GM18498 (cell line): ENCODE measurements around the gene UGT2B15.
"Not testable (repeated sequence)": the region's sequence is repeated elsewhere in the genome, so short reads cannot be mapped to it uniquely, and the experiment has no call there.

Source experiments
- ATAC-seq: cut with Tn5 transposase; IDR thresholded peaks from one replicate; pipeline ENCODE4 v1.9.1; 2021; ENCODE audit warnings: mild to moderate bottlenecking, moderate library complexity; ENCODE audit not compliant: unreplicated experiment

UGT2B15 gene

GRCh38 chr4:68670479-68670939, at the start of gene UGT2B15:
TSS of gene UGT2B15 (minus strand) at chr4:68670652. CDS start at chr4:68670618, 34 bp downstream.
- ATAC-seq, result not testable (repeated sequence)

GRCh38 chr4:68719075-68719473, 48.6 kb upstream of the UGT2B15 start:
- ATAC-seq, result no peak

DNA sequence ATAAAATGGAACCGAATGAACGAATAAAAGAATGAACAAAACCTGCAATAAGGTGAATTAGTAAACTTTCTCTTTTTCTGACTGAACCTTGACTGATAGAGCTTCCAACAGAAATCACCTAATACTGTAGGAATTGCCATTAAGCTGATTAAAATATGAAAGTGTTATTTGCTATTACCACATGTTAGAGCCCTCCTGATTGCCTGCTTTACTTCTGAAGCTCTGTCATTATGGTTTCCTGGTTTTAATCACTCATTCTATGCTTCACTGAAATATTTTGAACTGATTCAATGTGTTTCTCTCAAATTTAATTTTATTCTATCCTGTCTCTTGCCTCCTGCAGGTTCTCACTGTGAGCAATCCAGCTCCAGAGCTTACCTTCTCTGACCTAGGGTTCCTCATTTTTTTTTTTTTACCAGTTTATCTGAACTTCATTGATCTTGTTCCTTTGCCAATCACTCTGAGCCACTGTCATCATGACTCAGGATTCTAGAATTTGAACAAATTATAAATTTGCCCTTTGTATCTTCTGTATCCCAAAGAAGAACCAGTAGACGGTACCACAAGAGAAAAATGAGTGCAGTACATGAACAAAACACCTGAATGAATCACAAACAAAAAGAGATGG, 48.1 kb upstream of the UGT2B15 start:
- peak; percentile 47 for ATAC-seq

GRCh38 chr4:68717999-68718398, 47.5 kb upstream of the UGT2B15 start:
- ATAC-seq, result peak; percentile 86

DNA sequence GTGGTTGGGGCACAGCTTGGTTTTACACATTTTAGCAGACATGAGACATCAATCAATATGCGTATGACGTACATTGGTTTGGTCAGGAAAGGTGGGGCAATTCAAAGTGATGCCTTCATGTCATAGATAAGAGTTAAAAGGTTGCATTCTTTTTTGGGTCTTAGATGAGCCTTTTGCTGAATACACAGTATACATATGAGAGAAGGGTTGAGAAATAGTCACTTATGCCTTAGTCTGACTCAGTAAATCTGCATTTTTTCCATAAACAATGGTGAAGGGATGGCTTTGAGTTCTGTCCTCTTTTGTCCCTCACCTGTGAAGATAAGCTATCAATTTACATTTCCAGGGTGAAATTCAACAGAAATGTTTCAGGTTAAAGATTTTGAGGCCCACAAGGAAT, 43.9 kb upstream of the UGT2B15 start:
- ATAC-seq, result no peak

GRCh38 chr4:68712207-68712606, 41.8 kb upstream of the UGT2B15 start:
- no peak for ATAC-seq

DNA sequence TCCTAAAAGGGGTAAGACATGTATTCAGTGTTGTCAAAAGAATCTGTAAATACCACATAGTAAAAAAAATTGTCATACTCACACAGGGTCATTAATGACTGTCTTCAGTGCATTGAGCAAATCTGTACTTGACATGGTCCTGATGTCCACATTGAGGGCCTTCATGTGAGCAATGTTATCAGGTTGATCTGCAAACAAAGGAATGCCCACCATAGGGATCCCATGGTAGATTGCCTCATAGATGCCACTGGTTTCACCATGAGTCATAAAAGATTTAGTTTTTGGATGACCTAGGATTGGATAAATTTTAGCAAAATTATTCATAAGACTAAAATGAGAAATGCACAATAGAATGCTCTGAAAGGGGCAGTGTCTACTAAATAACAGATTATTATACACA, 38.1 kb upstream of the UGT2B15 start:
- ATAC-seq, result no peak

- ATAC-seq, result not testable (repeated sequence)
Observed at GRCh38 chr4:68703168-68703567, 32.7 kb upstream of the UGT2B15 start.

DNA sequence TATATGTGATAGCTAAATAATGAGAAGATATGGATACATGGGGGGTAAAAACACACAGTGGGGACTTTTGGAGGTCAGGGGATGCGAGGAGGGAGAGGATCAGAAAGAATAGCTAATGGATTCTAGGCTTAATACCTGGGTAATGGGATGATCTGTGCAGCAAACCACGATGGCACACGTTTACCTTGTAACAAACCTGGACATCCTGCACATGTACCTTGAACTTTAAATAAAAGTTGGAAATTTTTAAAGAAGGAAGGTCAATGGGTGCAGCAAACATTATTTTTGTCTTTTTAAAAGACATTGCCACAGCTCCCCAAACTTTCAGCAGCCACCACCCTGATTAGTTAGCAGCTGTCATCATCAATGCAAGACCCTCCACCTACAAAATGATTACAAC, 29.7 kb upstream of the UGT2B15 start:
- no peak for ATAC-seq

DNA sequence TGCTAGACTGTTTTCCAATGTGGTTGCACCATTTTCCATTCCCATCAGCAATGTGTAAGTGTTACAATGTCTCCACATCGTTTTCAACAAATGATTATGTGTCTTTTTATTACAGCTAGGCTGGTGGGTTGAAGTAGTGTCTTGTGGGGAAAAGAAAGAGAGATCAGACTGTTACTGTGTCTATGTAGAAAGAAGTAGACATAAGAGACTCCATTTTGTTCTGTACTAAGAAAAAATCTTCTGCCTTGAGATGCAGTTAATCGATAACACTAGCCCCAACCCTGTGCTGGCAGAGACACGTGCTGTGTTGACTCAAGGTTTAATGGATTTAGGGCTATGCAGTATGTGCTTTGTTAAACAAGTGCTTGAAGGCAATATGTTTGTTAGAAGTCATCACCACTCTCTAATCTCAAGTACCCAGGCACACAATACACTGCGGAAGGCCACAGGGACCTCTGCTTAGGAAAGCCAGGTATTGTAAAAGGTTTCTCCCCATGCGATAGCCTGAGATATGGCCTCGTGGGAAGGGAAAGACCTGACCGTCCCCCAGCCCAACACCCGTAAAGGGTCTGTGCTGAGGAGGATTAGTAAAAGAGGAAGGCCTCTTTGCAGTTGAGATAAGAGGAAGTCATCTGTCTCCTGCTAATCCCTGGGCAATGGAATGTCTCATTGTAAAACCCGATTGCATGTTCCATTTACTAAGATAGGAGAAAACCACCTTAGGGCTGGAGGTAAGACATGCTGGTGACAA, 23.0 kb upstream of the UGT2B15 start:
- no peak for ATAC-seq

- ATAC-seq, result no peak
Observed at GRCh38 chr4:68691186-68691585, 20.7 kb upstream of the UGT2B15 start.

GRCh38 chr4:68683034-68683433, 12.6 kb upstream of the UGT2B15 start:
- ATAC-seq, result no peak

DNA sequence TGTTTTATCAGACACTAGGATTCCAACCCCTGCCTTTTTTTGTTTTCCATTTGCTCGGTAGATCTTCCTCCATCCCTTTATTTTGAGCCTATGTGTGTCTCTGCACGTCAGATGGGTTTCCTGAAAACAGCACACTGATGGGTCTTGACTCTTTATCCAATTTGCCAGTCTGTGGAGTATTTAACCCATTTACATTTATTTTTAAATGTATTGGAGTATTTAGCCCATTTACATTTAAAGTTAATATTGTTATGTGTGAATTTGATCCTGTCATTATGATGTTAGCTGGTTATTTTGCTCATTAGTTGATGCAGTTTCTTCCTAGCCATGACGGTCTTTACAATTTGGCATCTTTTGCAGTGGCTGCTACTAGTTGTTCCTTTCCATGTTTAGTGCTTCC, 10.8 kb upstream of the UGT2B15 start:
- not testable (repeated sequence) for ATAC-seq

GRCh38 chr4:68673143-68673542, 2.7 kb upstream of the UGT2B15 start:
- ATAC-seq, result no peak

- not testable (repeated sequence) for ATAC-seq
Observed at GRCh38 chr4:68671217-68671616, 765 bp upstream of the UGT2B15 start.

GRCh38 chr4:68668537-68669163, 1.8 kb downstream of the UGT2B15 start:
- ATAC-seq, result peak; percentile 60

DNA sequence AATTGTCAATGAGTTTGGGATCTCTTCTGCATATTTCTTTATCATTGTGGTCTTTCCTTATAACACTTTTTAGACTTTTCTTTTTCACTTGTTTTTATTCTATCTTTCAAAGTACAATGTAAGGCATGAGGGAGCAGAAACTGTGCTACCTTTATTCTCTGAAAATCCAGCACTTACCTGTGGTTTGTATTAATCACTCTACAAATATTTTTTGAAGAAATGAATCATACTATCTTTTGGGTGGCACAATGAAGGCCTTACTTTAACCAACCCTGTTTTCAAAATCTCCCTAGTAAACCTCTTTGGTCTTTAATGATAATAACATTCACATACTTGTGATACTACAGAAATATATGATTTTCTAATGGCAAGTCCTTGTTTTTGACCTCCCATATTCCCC, 2.9 kb downstream of the UGT2B15 start:
- not testable (repeated sequence) for ATAC-seq

- ATAC-seq, result not testable (repeated sequence)
Observed at GRCh38 chr4:68664721-68665120, 5.7 kb downstream of the UGT2B15 start.

DNA sequence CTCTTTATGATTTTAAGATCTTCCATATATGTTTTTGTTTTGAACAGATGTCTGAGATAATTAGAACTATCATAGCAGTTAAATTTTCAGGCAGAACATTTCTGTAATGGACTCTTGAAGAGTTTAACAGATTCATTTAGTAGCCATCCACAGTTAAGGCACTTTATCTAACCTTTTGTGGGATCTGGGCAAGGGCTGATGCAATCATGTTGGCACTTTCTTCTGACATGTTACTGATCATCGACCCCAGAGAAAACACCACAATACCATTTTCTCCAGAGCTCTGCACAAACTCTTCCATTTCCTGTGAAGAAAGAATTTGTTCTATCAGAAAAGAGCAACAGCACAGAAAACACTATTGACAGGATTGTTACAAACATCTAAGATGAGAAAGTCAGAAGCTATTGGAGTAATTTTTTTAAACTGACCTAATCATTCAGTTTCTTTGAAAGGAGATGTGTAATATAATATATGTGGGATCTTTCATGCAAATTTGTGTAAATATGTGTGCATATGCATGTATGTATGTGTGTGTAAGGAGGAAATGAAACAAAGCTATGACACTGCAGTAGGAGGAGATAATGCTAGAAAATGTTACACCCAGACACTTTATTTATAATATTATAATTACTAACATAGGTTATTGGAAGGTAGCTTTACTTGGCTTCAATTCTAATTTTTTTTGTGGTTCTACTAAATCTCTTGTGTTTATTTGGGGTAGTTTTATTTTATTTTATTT, 7.4 kb downstream of the UGT2B15 start:
- not testable (repeated sequence) for ATAC-seq

GRCh38 chr4:68658672-68659071, 11.8 kb downstream of the UGT2B15 start:
- no peak for ATAC-seq

DNA sequence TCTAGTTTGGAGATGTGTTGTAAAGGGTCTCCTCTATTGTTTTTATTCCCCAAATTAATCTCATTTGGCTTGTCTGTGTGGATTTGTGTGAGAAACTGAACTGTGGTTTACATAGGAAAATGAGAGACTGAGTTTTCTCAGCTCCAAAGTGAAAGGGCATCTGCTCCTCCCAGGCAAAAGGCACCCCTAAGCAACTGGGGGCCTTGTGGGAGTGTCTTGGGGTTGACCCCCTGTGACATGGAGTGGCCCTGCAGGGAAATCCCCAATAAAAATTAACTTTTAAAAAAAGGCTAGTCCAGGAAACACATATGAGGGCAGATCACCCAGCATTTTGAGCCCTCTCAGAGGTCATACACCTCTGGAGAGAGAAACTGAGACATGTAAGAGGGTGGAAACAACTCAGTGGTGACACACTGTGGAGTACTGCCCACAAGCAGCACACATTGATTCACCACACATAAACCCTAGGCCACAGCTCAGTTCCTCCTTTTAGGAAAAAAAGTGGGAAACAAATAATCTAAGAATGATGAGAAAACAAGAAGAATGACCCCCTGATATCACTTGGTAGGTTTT, 13.3 kb downstream of the UGT2B15 start:
- peak; percentile 80 for ATAC-seq
